ENCODE data around the gene ATP1B1. TPM values are rescaled to one million over a fixed set of nuclear protein-coding genes. Genes with fewer than 3 reads are reported as not detected.
A peak's percentile ranks its signal among the peaks of the same experiment; 100 is the strongest.

Gene ATP1B1
- total and polyA plus RNA-seq, 2 of the 13 experiments (the other 11 are each of a cell fraction or from before 2014, with no cell fraction given), result 134 to 135 TPM

DNA sequence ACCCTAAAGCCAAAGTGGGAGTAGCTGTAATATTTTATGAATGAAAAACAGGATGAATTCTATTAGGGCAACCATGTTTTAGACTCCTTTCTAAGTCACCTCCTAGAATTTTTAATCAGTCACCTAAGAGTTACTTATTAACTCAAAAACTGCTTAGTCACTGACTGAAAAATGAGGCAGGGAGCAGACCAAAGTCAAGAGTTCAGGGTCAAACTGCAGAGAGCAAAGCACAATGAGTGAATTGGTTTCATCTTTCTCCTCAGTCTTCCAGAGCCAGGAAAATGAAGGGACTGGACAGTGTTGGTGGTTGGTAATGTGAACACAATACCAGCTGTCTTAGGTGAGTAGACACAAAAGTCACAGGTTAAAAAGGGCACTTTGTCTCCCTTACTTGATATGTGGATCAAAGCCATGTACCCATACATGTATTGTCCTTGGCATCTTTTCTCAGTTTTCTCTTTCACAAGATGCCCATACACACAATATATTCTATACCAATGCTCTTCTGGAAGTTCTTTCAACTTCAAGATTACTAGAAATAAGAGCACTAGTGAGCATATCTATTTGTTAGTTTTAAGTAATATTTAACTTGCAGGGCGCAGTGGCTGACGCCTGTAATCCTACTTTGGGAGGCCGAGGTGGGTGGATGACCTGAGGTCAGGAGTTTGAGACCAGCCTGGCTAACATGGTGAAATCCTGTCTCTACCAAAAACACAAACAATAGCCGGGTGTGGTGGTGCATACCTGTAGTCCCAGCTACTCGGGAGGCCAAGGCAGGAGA, 42.2 kb downstream of the ATP1B1 start (continued):
- TF ChIP-seq, protein P1, sequence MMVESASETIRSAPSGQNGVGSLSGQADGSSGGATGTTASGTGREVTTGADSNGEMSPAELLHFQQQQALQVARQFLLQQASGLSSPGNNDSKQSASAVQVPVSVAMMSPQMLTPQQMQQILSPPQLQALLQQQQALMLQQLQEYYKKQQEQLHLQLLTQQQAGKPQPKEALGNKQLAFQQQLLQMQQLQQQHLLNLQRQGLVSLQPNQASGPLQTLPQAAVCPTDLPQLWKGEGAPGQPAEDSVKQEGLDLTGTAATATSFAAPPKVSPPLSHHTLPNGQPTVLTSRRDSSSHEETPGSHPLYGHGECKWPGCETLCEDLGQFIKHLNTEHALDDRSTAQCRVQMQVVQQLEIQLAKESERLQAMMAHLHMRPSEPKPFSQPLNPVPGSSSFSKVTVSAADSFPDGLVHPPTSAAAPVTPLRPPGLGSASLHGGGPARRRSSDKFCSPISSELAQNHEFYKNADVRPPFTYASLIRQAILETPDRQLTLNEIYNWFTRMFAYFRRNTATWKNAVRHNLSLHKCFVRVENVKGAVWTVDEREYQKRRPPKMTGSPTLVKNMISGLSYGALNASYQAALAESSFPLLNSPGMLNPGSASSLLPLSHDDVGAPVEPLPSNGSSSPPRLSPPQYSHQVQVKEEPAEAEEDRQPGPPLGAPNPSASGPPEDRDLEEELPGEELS (CRISPR knock-in tag; IDR thresholded peaks at IDR 0.05), result peak; percentile 81
- peak; percentile 72 for TF ChIP-seq ELF3 (CRISPR knock-in tag; IDR thresholded peaks at IDR 0.05)
- no peak for TF ChIP-seq KAT2B (IDR thresholded peaks at IDR 0.05; ENCODE audit: borderline replicate concordance, low read depth, low read length)
- TF ChIP-seq HOXA5 (CRISPR knock-in tag; IDR thresholded peaks at IDR 0.05), result peak; percentile 53; the same call in 1 of the 2 replicates
- TF ChIP-seq KLF11 (CRISPR knock-in tag; IDR thresholded peaks at IDR 0.05), result no peak; the same call in 1 of the 2 replicates
- no peak for TF ChIP-seq HCFC1 (IDR thresholded peaks at IDR 0.05; ENCODE audit: low read depth, low read length)
- TF ChIP-seq, protein P2, sequence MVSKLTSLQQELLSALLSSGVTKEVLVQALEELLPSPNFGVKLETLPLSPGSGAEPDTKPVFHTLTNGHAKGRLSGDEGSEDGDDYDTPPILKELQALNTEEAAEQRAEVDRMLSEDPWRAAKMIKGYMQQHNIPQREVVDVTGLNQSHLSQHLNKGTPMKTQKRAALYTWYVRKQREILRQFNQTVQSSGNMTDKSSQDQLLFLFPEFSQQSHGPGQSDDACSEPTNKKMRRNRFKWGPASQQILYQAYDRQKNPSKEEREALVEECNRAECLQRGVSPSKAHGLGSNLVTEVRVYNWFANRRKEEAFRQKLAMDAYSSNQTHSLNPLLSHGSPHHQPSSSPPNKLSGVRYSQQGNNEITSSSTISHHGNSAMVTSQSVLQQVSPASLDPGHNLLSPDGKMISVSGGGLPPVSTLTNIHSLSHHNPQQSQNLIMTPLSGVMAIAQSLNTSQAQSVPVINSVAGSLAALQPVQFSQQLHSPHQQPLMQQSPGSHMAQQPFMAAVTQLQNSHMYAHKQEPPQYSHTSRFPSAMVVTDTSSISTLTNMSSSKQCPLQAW (CRISPR knock-in tag; IDR thresholded peaks at IDR 0.05), result peak; percentile 99
- TF ChIP-seq CHCHD3 (CRISPR knock-in tag; IDR thresholded peaks at IDR 0.05), result no peak
- TF ChIP-seq HOXA9 (CRISPR knock-in tag; IDR thresholded peaks at IDR 0.05; ENCODE audit: borderline replicate concordance), result no peak
- TF ChIP-seq SP140L (CRISPR knock-in tag; IDR thresholded peaks at IDR 0.05; ENCODE audit: borderline replicate concordance), result 0 out of 2 replicates have a peak, but pooled peaks have one; percentile 49
- 0 out of 2 replicates have a peak, but pooled peaks have one; percentile 55 for TF ChIP-seq SMYD3 (CRISPR knock-in tag; IDR thresholded peaks at IDR 0.05)
- peak; percentile 49; the same call in 1 of the 2 replicates for TF ChIP-seq ZNF264 (CRISPR knock-in tag; IDR thresholded peaks at IDR 0.05)
- TF ChIP-seq, protein P3, sequence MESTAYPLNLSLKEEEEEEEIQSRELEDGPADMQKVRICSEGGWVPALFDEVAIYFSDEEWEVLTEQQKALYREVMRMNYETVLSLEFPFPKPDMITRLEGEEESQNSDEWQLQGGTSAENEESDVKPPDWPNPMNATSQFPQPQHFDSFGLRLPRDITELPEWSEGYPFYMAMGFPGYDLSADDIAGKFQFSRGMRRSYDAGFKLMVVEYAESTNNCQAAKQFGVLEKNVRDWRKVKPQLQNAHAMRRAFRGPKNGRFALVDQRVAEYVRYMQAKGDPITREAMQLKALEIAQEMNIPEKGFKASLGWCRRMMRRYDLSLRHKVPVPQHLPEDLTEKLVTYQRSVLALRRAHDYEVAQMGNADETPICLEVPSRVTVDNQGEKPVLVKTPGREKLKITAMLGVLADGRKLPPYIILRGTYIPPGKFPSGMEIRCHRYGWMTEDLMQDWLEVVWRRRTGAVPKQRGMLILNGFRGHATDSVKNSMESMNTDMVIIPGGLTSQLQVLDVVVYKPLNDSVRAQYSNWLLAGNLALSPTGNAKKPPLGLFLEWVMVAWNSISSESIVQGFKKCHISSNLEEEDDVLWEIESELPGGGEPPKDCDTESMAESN (CRISPR knock-in tag; conservative IDR thresholded peaks at IDR 0.05), result 0 out of 2 replicates have a peak, but pooled peaks have one; percentile 49
- no peak for TF ChIP-seq ZNF260 (CRISPR knock-in tag; IDR thresholded peaks at IDR 0.05; ENCODE audit: borderline replicate concordance, low read depth)
- TF ChIP-seq ZNF878 (CRISPR knock-in tag; IDR thresholded peaks at IDR 0.05), result peak; percentile 52; the same call in 1 of the 2 replicates
- TF ChIP-seq ZNF674 (CRISPR knock-in tag; IDR thresholded peaks at IDR 0.05; ENCODE audit: low read depth), result no peak
- peak; percentile 59; the same call in 1 of the 2 replicates for TF ChIP-seq ADNP (CRISPR knock-in tag; IDR thresholded peaks at IDR 0.05)
- no peak for TF ChIP-seq MTA3 (CRISPR knock-in tag; IDR thresholded peaks at IDR 0.05)
- TF ChIP-seq ZNF775 (CRISPR knock-in tag; IDR thresholded peaks at IDR 0.05; ENCODE audit: borderline replicate concordance), result no peak
- TF ChIP-seq, protein P4, sequence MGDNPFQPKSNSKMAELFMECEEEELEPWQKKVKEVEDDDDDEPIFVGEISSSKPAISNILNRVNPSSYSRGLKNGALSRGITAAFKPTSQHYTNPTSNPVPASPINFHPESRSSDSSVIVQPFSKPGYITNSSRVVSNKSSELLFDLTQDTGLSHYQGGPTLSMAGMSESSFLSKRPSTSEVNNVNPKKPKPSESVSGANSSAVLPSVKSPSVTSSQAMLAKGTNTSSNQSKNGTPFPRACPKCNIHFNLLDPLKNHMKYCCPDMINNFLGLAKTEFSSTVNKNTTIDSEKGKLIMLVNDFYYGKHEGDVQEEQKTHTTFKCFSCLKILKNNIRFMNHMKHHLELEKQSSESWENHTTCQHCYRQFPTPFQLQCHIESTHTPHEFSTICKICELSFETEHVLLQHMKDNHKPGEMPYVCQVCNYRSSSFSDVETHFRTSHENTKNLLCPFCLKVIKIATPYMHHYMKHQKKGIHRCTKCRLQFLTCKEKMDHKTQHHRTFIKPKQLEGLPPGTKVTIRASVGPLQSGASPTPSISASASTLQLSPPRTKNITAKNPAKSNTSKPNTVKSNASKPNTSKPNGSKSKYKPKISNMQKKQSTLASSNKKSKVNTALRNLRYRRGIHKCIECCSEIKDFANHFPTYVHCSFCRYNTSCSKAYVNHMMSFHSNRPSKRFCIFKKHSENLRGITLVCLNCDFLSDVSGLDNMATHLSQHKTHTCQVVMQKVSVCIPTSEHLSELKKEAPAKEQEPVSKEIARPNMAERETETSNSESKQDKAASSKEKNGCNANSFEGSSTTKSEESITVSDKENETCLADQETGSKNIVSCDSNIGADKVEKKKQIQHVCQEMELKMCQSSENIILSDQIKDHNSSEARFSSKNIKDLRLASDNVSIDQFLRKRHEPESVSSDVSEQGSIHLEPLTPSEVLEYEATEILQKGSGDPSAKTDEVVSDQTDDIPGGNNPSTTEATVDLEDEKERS (CRISPR knock-in tag; IDR thresholded peaks at IDR 0.05), result peak; percentile 88
- peak; percentile 84; the same call in 1 of the 2 replicates for TF ChIP-seq SMAD3 (CRISPR knock-in tag; IDR thresholded peaks at IDR 0.05)
